ENCODE results near the gene MPP4. TPM values are rescaled to one million over a fixed set of nuclear protein-coding genes. Genes with fewer than 3 reads are reported as not detected.

The MPP4 gene, protein sequence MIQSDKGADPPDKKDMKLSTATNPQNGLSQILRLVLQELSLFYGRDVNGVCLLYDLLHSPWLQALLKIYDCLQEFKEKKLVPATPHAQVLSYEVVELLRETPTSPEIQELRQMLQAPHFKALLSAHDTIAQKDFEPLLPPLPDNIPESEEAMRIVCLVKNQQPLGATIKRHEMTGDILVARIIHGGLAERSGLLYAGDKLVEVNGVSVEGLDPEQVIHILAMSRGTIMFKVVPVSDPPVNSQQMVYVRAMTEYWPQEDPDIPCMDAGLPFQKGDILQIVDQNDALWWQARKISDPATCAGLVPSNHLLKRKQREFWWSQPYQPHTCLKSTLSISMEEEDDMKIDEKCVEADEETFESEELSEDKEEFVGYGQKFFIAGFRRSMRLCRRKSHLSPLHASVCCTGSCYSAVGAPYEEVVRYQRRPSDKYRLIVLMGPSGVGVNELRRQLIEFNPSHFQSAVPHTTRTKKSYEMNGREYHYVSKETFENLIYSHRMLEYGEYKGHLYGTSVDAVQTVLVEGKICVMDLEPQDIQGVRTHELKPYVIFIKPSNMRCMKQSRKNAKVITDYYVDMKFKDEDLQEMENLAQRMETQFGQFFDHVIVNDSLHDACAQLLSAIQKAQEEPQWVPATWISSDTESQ
- total RNA-seq (2022): 0.29 TPM in 1 of 2 replicates, not detected in the other
- Bru-seq, nascent RNA: percentile 39 among the genes with signal in this experiment
- BruChase-seq, experiment 1, labeled RNA remaining after a 6-hour chase: percentile 46 among the genes with signal in this experiment
- percentile 46 among the genes with signal in this experiment for BruChase-seq, experiment 2, labeled RNA remaining after a 2-hour chase
- long read RNA-seq: 0 reads

DNA sequence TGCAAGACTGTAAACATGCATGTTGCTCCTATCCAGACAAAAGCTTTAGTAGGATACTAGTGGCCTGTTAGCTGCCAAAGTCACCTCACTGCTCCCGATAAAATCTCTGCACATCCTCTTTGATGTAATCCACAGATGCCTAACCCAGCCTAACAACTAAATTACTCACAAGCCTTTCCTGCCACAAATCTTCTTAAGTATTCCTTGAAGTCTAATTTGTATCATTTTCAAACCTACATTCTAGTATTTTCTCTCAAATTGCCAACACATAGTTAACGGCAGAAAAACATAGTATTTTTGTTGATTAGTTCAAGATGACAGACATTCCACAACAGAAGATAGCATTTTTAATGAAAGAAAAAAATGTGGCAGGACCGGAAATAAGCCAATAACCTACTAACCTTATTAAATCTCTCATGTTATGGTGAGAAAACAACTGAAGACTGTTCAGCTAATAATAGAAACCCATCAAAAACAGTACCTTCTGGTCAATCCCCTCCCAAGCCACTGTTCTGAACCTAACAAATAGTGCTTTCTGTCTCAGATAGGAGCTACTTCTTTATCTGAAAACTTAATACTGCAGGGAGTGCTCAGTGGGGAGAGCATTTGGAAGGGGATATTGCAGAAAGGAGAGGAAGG lies at the start of gene MPP4:
Gene MPP4 (minus strand): TSS at position 57 of the 639 bp plus-strand sequence. CDS start 4,690 bp downstream, outside the sequence.
- intact Hi-C loops (cut with micrococcal nuclease): no loop called here
- Mint-ChIP-seq H3K27me3 (ENCODE audit: insufficient read depth, unreplicated experiment) (no peaks in the 10 kb centered on the region), H3K27ac (ENCODE audit: low read depth, unreplicated experiment) (no peak within 1 kb of the TSS), H3K36me3 (ENCODE audit: insufficient read depth, unreplicated experiment) (peaks cover 33% of the 10 kb centered on the region), H3K9me3 (ENCODE audit: unreplicated experiment) (no peaks in the 10 kb centered on the region), H3K4me1 (ENCODE audit: insufficient read depth, unreplicated experiment) (peaks cover 26% of the 10 kb centered on the region), H3K4me3 (ENCODE audit: unreplicated experiment) (no peak within 1 kb of the TSS)
- no peak for DNase-seq (ENCODE audit: unreplicated experiment)
- TF ChIP-seq, protein P1, sequence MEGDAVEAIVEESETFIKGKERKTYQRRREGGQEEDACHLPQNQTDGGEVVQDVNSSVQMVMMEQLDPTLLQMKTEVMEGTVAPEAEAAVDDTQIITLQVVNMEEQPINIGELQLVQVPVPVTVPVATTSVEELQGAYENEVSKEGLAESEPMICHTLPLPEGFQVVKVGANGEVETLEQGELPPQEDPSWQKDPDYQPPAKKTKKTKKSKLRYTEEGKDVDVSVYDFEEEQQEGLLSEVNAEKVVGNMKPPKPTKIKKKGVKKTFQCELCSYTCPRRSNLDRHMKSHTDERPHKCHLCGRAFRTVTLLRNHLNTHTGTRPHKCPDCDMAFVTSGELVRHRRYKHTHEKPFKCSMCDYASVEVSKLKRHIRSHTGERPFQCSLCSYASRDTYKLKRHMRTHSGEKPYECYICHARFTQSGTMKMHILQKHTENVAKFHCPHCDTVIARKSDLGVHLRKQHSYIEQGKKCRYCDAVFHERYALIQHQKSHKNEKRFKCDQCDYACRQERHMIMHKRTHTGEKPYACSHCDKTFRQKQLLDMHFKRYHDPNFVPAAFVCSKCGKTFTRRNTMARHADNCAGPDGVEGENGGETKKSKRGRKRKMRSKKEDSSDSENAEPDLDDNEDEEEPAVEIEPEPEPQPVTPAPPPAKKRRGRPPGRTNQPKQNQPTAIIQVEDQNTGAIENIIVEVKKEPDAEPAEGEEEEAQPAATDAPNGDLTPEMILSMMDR (IDR thresholded peaks at IDR 0.05; ENCODE audit: unreplicated experiment): no peak
- POLR2A ChIA-PET: interaction anchor here (0.5 to 0.7 kb wide), 2 partner anchors 66 to 260 kb away, joined by 3 to 4 read pairs; no protein-coding TSS in a partner anchor
- CTCF ChIA-PET: interaction anchor here (0.6 to 1.1 kb wide), 6 partner anchors 12 to 700 kb away, joined by 3 to 5 read pairs (median 3); partner anchors contain the start of gene TMEM237
- no TSS peak for BruUV-seq (replicated peaks)

GRCh38 chr2:201746551-201746950 lies 48.1 kb upstream of the MPP4 start:
- peaks cover 44% of the 10 kb centered on the region for H3K36me3 Mint-ChIP-seq (ENCODE audit: insufficient read depth, unreplicated experiment)
- no TSS peak for BruUV-seq (replicated peaks)
- ChIA-PET POLR2A (no interaction called here), CTCF (no interaction called here)
- no peak overlapping the region for H3K4me3 Mint-ChIP-seq (ENCODE audit: unreplicated experiment)
- TF ChIP-seq, protein P1 (IDR thresholded peaks at IDR 0.05; ENCODE audit: unreplicated experiment): no peak
- H3K4me1 Mint-ChIP-seq (ENCODE audit: insufficient read depth, unreplicated experiment): no peaks in the 10 kb centered on the region
- DNase-seq (ENCODE audit: unreplicated experiment): no peak
- intact Hi-C loops (cut with micrococcal nuclease): no loop called here
- H3K27me3 Mint-ChIP-seq (ENCODE audit: insufficient read depth, unreplicated experiment): no peaks in the 10 kb centered on the region
- H3K9me3 Mint-ChIP-seq (ENCODE audit: unreplicated experiment): no peaks in the 10 kb centered on the region
- no peak overlapping the region for H3K27ac Mint-ChIP-seq (ENCODE audit: low read depth, unreplicated experiment)

DNA sequence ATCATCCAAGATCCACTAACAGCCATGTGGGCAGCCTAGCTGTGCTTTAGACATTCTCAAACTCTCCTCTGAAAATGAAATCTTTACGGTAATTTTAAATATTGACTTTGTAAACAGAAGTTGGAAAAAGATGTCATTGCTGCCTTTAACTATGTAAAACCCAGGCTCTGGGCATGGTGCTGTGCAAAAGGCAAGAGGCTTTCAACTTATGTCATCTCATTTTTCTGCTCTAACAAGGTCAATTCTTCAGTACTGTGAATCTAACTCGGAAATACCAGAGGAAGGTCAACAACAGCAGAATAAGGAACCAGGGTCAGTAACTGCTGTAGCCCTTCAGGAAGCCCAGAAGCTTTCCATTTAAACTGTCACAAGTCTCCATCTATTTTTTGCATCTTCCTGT lies 37.0 kb upstream of the MPP4 start:
- ChIA-PET CTCF (no interaction called here), POLR2A (no interaction called here)
- no TSS peak for BruUV-seq (replicated peaks)
- no peaks in the 10 kb centered on the region for H3K4me1 Mint-ChIP-seq (ENCODE audit: insufficient read depth, unreplicated experiment)
- H3K36me3 Mint-ChIP-seq (ENCODE audit: insufficient read depth, unreplicated experiment): peaks cover 43% of the 10 kb centered on the region
- TF ChIP-seq, protein P1 (IDR thresholded peaks at IDR 0.05; ENCODE audit: unreplicated experiment): no peak
- H3K27me3 Mint-ChIP-seq (ENCODE audit: insufficient read depth, unreplicated experiment): no peaks in the 10 kb centered on the region
- H3K9me3 Mint-ChIP-seq (ENCODE audit: unreplicated experiment): no peaks in the 10 kb centered on the region
- intact Hi-C loops (cut with micrococcal nuclease): no loop called here
- no peak overlapping the region for H3K4me3 Mint-ChIP-seq (ENCODE audit: unreplicated experiment)
- no peak for DNase-seq (ENCODE audit: unreplicated experiment)
- H3K27ac Mint-ChIP-seq (ENCODE audit: low read depth, unreplicated experiment): no peak overlapping the region

- Mint-ChIP-seq H3K36me3 (ENCODE audit: insufficient read depth, unreplicated experiment) (peaks cover 47% of the 10 kb centered on the region), H3K27me3 (ENCODE audit: insufficient read depth, unreplicated experiment) (no peaks in the 10 kb centered on the region), H3K27ac (ENCODE audit: low read depth, unreplicated experiment) (no peak overlapping the region), H3K9me3 (ENCODE audit: unreplicated experiment) (no peaks in the 10 kb centered on the region), H3K4me1 (ENCODE audit: insufficient read depth, unreplicated experiment) (no peaks in the 10 kb centered on the region), H3K4me3 (ENCODE audit: unreplicated experiment) (no peak overlapping the region)
- TF ChIP-seq, protein P1 (IDR thresholded peaks at IDR 0.05; ENCODE audit: unreplicated experiment): no peak
- intact Hi-C loops (cut with micrococcal nuclease): no loop called here
- ChIA-PET POLR2A (interaction anchor here (0.9 to 1.7 kb wide), 3 partner anchors 8 to 92 kb away, joined by 3 to 6 read pairs (median 5); no protein-coding TSS in a partner anchor), CTCF (no interaction called here)
- BruUV-seq (replicated peaks): no TSS peak
- no peak for DNase-seq (ENCODE audit: unreplicated experiment)
These were observed 35.7 kb upstream of the MPP4 start for GRCh38 chr2:201734111-201734510.
